Stimulated activated CD8-positive, alpha-beta memory T cell treated with anti-CD3 and anti-CD28 coated beads, Interleukin-15, amount 100 ng/mL, for 48 hours (primary cell): Measurements from ENCODE around the gene OS9.

Experiments used
- DNase-seq, 2 donors: peaks; one replicate each; pipeline ENCODE4 v3.0.0-alpha.2; 2020; ENCODE audit warnings: low read depth in 2 of 2

The OS9 gene

GRCh38 chr12:57723630-57723962, 29.7 kb downstream of the OS9 start:
- no peak for DNase-seq

- no peak for DNase-seq
These were observed 30.3 kb downstream of the OS9 start for GRCh38 chr12:57724003-57724935.

DNA sequence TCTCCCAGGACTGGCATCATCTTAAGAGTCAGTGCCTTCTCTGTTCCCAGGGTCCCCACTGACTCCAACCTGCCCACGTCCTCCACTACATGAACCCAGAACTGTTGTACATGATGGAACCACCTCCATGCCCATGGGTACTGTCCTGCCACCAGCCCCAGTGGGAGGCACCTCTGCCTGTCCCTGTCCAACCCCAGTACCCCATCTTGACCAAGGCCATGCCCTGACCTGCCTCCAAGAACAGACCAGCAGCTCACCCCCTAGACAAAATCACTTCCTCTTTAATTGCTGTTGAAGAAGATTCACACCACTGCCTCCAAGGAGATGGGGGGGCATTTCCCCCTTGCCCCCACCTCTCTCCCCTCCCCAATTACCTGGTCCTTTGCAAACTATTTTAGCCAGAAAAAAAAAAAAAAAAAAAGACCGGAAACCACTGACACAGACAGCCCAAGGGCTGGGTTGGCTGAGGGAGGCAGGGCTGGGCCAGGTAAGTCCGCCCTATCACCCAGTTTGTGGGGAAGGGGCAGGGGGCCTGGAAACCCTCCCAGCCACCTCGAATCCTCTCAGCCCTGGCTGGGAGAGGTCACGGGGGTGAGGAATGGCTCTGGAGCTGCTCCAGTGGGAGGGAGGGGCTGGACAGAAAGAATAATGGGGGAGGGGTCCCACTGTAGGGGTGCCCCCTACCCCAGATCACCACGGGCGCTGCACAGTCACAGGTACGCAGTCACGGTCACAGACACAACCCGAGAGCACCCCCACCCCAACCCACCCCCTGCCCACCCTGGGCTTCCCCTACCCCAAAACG, 31.2 kb downstream of the OS9 start:
- DNase-seq = no peak

DNA sequence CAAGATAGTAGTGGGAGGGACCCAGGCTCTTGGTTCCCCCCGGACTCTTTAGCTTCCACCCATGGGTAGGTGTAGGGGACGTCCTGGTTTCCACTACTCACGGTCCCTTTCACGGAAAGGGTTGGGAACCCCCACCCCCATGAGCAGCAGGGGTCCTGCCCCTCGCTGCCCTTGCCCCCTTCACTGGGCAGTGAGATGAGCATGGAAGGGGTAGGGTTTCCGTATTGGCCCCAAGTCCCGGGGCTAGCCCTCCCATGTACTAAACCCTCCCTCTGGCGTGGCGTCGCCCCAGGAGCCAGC, 31.9 kb downstream of the OS9 start:
- no peak for DNase-seq

- DNase-seq = no peak
These were observed 32.4 kb downstream of the OS9 start for GRCh38 chr12:57726151-57726883.

GRCh38 chr12:57726884-57727757, 33.2 kb downstream of the OS9 start:
- DNase-seq = no peak

DNA sequence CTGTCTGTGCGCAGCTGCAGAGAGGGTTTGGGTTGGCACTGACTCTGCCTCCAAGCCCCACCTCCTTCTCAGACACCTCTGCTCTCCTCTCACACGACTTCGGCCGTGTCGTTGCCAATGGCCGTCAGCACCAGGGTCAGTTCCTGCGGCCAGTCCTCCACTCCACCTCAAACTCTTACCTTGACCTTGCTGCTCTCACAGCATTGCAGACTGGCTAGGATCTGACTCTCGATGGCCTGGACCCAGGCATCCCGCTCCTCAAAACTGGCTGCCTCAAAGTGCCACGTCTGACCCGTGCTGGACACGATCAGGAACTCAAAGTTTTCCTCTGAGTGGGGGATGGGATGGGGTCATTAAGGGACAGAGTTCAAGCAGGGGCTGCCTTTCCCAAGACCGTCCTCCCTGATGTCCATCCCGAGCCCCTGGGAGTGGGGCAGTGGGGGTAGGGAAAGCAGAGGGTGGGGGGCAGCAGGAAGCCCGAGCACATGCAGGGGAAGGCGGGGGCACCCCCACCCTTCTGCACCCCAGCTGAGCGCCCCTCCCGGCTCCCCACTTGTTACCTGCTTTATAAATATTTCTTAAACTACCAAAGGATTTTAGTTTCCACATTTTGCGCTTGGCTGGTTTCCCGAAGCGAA, 33.9 kb downstream of the OS9 start:
- DNase-seq = no peak

DNA sequence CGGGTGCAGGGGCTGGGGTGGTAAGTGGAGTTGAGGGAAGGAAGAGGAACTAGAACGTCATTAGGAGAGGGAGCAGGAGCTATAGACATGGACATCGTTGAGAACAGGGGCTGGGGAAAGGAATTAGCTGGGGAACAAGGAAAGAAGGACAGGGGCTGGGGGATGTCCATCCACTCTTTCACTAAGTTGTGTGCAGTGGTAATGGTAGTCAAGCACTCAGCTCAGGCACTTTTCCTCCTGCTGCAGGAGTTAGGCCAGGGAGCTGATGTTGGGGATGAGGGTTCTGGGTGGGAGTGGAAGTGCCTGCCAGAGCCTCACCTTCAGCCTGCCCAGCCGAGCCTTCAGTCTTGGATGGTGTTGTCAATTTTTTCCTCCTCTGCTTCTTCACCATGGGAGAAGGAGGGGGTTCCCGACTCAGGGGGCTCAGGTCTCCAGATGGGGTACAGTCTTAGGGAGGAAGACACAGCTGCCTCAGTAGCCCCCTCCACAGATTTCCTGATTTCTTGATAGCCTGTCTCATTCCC, 35.5 kb downstream of the OS9 start:
- DNase-seq = no peak

GRCh38 chr12:57730336-57731067, 36.6 kb downstream of the OS9 start:
- no peak for DNase-seq

DNA sequence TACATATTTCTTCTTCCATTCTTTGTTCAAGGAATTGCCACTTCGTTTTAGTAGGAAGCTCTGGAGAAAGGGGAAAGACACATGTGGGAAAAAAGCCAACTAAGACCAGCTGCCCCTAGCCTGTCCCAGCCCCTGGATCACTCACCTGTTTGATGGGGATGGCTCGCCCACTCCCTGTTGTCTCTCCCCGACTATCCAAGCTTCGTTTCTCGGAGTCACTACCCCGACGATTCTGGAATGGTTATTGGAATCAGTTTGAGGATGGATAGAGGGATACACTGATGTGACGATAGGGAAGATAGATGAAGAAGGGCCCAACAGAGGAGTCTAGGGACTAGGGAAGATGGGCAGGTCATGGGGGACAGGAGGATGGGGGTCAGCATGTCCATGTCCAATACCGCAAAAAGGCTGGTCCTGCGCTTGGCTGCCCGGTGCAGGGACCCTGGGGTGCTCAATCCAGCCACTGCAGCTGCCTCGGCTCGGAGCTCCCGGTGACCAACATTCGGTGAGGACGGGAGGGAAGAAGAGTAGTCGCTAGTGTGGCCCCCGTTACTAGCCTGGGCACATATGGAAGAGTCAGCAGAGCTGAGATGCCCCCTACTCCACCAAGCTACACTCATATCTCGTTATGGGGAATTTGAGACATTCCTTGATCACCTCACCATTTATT, 37.6 kb downstream of the OS9 start:
- DNase-seq = no peak

- no peak for DNase-seq
These were observed 38.3 kb downstream of the OS9 start for GRCh38 chr12:57732270-57732669.

- no peak for DNase-seq
These were observed 39.0 kb downstream of the OS9 start for GRCh38 chr12:57732726-57733593.

- DNase-seq = no peak
These were observed 40.0 kb downstream of the OS9 start for GRCh38 chr12:57733928-57734327.

DNA sequence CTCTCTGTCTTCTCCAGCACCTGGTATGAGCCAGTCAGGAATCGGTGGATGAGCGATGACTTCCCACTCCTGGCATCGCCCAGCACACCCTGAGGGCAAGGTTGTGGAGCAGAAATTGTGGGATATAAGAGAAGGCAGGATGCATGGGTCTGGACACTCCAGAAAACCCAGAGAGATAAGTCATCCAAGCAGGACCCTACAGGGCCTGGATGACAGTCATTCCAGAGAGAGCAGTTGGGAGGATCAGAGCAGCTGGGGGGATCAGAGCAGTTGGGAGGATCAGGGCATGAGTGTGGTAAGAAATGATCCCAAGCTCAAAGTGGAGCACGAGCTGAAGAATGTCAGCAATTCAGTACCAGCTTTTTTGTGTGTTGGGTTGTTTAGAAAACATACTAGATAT, 40.7 kb downstream of the OS9 start:
- no peak for DNase-seq

DNA sequence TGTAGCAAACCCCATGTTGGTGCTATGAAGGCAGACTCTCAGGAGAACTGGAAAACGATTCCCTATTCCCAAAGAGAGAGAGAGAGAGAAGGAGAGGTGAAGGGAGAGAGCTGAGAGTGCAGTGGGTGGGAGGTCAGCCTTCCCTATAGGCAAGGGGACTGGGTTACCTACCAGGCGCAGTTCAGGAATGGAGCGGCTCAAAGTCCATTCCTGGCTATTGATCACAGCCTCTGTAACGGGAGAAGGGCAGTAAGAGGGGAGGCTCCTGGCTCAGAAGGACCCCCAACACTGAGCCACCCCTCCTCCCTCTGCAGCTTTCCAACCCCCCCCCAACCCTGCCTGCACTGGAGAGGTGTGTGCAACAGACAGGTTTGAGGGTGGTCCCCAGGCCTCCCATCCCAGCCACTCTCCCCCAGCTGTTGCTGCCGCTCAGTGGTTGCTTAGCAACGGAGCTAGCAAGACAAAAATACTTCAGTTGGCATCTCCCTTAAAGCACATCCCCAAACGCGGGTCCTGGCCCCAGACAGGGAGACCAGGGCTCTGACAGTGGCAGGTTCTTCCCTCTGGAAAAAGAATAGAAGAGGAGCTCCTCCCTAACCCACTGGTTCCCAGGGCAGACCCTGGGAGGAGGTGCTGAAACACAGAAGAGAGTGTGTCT, 41.4 kb downstream of the OS9 start:
- no peak for DNase-seq

DNA sequence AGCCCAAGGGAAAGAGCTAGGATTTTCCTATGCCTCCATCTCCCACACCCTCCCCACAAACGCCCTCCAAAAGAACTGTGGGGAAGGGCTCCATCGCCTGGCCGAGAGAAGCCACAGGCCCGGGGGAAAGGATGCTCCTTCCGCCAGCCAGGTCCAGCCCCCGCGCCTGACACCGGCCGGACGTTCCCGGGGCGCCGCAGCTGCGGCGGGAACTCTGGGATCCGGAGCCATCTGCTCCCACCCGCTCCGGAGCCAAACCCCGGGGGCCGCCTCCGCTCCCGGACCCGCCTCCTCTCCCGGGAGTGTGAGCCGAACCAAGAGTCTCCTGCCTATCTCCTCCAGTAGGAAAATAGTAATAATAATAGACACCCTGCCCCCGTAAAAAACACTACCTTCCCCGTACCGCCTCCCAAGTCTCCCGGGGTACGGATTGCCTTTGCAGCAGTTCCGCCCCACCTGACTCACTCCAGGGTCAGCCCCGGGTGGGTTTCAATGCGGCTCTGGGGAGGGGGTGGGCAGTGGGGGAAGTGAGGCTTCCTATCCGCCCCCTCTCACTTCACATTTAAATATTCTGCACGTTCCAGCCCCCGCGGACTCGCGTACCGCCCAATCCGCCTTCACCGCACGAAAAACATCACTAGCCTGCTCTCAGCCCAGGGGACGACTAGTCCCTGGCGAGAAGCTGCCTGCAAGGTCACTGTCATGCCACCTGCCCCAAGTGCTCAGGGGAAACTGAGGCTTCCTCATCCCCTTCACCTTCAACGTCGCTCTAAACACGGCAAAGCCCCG, 42.2 kb downstream of the OS9 start:
- DNase-seq = no peak

GRCh38 chr12:57736741-57737466, 43.0 kb downstream of the OS9 start:
- DNase-seq = no peak
